Skin epidermis (tissue), 12 donors: ENCODE results near the gene CDK5.

Experiments used
- H3K27ac ChIP-seq, 21 experiments: fragments of 200-600 bp; sonication (generic) in 11 of 21; one replicate each; pipeline ENCODE4 v1.5.0; 2020; ENCODE audit warnings: mild to moderate bottlenecking in 3 of 21, inconsistent platforms in 2 of 21, moderate library complexity in 2 of 21
- H3K4me3 ChIP-seq, 7 experiments: fragments of 200-600 bp; sonication (generic) in 2 of 7; one replicate each; pipeline ENCODE4 v1.5.0; 2020; ENCODE audit warnings: inconsistent platforms in 2 of 7, mild to moderate bottlenecking in 2 of 7, moderate library complexity in 1 of 7

Gene CDK5

GRCh38 chr7:151061213-151062110 lies 3.8 kb upstream of the CDK5 start:
- Histone ChIP-seq H3K4me3 (no peak overlapping the region), H3K27ac (peak overlapping the region in 13 of 21 experiments; percentile 6 to 98 (median 91))

- H3K27ac ChIP-seq, result peak overlapping the region in 20 of 21 experiments; percentile 83 to 98 (median 92)
- peak overlapping the region; percentile 61 to 95 (median 76) for H3K4me3 ChIP-seq
Observed at GRCh38 chr7:151060416-151061212, 2.9 kb upstream of the CDK5 start.

GRCh38 chr7:151060113-151060415 lies 2.4 kb upstream of the CDK5 start:
- Histone ChIP-seq H3K4me3 (peak overlapping the region; percentile 61 to 95 (median 76)), H3K27ac (peak overlapping the region; percentile 79 to 98 (median 92))

GRCh38 chr7:151059367-151060112 lies 1.8 kb upstream of the CDK5 start, which contains the start of gene SLC4A2:
SLC4A2 (plus strand) TSS chr7:151059589; CDS start chr7:151061988, 2,399 bp downstream.
- H3K4me3 ChIP-seq, result peak within 1 kb of the TSS; percentile 61 to 95 (median 76)
- peak within 1 kb of the TSS; percentile 79 to 98 (median 92) for H3K27ac ChIP-seq

- Histone ChIP-seq H3K27ac (peak overlapping the region; percentile 50 to 98 (median 92)), H3K4me3 (peak overlapping the region; percentile 61 to 95 (median 76))
Observed at GRCh38 chr7:151058781-151059366, 1.2 kb upstream of the CDK5 start.

GRCh38 chr7:151057989-151058780 lies 488 bp upstream of the CDK5 start:
- H3K27ac ChIP-seq, result peak overlapping the region; percentile 27 to 98 (median 92)

GRCh38 chr7:151056666-151057505 lies 811 bp downstream of the CDK5 start:
- H3K27ac ChIP-seq, result peak overlapping the region in 16 of 21 experiments; percentile 1 to 98 (median 90)
- H3K4me3 ChIP-seq, result peak overlapping the region; percentile 61 to 95 (median 76)

More at GRCh38 chr7:151057989-151058780, 488 bp upstream of the CDK5 start:
- peak overlapping the region; percentile 61 to 95 (median 76) for H3K4me3 ChIP-seq

- Histone ChIP-seq H3K27ac (no peak overlapping the region), H3K4me3 (no peak overlapping the region)
Observed at GRCh38 chr7:151056283-151056665, 1.4 kb downstream of the CDK5 start.

GRCh38 chr7:151053751-151054150 lies 3.9 kb downstream of the CDK5 start:
- H3K4me3 ChIP-seq, result no peak overlapping the region

GRCh38 chr7:151053096-151053495 lies 4.6 kb downstream of the CDK5 start:
- H3K4me3 ChIP-seq, result no peak overlapping the region
- no peak overlapping the region for H3K27ac ChIP-seq

More at GRCh38 chr7:151053751-151054150, 3.9 kb downstream of the CDK5 start:
- H3K27ac ChIP-seq, result no peak overlapping the region

GRCh38 chr7:151051108-151051507 lies 6.6 kb downstream of the CDK5 start:
- Histone ChIP-seq H3K4me3 (no peak overlapping the region), H3K27ac (no peak overlapping the region)

GRCh38 chr7:151048911-151049463 lies 8.7 kb downstream of the CDK5 start:
- Histone ChIP-seq H3K27ac (no peak overlapping the region), H3K4me3 (no peak overlapping the region)

GRCh38 chr7:151047976-151048815 lies 9.5 kb downstream of the CDK5 start, which contains the start of gene ASIC3:
ASIC3 (plus strand) TSS chr7:151048531; CDS start chr7:151048886, 355 bp downstream.
- H3K4me3 ChIP-seq, result no peak within 1 kb of the TSS
- no peak within 1 kb of the TSS for H3K27ac ChIP-seq

- no peak overlapping the region for H3K27ac ChIP-seq
- no peak overlapping the region for H3K4me3 ChIP-seq
Observed at GRCh38 chr7:151046603-151047573, 10.8 kb downstream of the CDK5 start.

GRCh38 chr7:151045967-151046366 lies 11.7 kb downstream of the CDK5 start:
- Histone ChIP-seq H3K27ac (no peak overlapping the region), H3K4me3 (no peak overlapping the region)
